Dendritic cell treated with granulocyte-macrophage colony-stimulating factor and Interleukin-4, amounts not matched to agents 40 ng/mL and 50 ng/mL, for 4 days (primary cell): ENCODE results near the gene TXNDC2.
"Not testable (repeated sequence)": the region's sequence is repeated elsewhere in the genome, so short reads cannot be mapped to it uniquely, and the experiment has no call there.

ENCODE experiments used
- H3K27ac Mint-ChIP-seq: one replicate; pipeline ENCODE4 v1.8.0; 2022; ENCODE audit warnings: mild to moderate bottlenecking, mixed read lengths
- H3K27me3 Mint-ChIP-seq: one replicate; pipeline ENCODE4 v1.8.0; 2022; ENCODE audit warnings: mild to moderate bottlenecking, mixed read lengths
- H3K36me3 Mint-ChIP-seq: one replicate; pipeline ENCODE4 v1.8.0; 2022; ENCODE audit warnings: low read depth, mixed read lengths
- H3K4me1 Mint-ChIP-seq: one replicate; pipeline ENCODE4 v1.8.0; 2022; ENCODE audit warnings: low read depth, mixed read lengths
- H3K4me3 Mint-ChIP-seq: one replicate; pipeline ENCODE4 v1.8.0; 2022; ENCODE audit warnings: mild to moderate bottlenecking, moderate library complexity, mixed read lengths
- H3K9me3 Mint-ChIP-seq: one replicate; pipeline ENCODE4 v1.8.0; 2022; ENCODE audit warnings: mixed read lengths
- intact Hi-C: fragments of 100-400 bp; cut with micrococcal nuclease; formaldehyde crosslinking; loops from one replicate; pipeline ENCODE4 v1.15.0; 2022

TXNDC2 gene

DNA sequence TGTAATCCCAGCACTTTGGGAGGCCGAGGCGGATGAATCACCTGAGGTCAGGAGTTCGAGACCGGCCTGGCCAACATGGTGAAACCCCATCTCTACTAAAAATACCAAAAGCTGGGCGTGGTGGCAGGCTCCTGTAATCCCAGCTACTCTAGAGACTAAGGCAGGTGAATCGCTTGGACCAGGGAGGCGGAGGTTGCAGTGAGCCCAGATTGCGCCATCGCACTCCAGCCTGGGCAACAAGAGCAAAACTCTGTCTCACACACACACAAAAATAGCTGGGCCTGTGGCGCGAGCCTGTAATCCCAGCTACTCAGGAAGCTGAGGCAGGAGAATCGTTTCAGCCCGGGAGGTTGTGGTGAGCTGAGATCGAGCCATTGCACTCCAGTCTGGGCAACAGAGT is 16.5 kb downstream of the TXNDC2 start:
- H3K9me3 Mint-ChIP-seq, intact Hi-C loops, H3K4me3 Mint-ChIP-seq, H3K27ac Mint-ChIP-seq, H3K36me3 Mint-ChIP-seq, H3K27me3 Mint-ChIP-seq: not testable (repeated sequence)
- H3K4me1 Mint-ChIP-seq, result peaks cover 15% of the 10 kb centered on the region

DNA sequence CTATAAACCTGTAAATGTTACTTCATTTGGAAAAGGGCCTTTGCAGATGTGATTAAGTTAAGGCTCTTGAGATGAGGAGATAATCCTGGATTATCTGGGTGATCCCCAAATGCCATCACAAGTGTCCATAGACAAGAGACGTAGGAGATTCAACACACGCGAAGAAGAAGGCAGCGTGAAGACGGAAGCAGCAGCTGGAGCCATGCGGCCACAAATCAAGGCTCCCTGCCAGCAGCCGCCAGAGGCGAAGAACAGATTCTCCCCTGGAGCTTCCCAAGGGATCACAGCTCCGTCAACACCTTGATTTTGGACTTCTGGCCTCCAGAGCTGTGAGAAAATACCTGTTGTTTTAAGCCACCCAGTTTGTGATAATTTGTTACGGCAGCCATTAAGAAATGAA is 17.1 kb downstream of the TXNDC2 start:
- no peaks in the 10 kb centered on the region for H3K36me3 Mint-ChIP-seq
- intact Hi-C loops, result no loop called here
- peaks cover 21% of the 10 kb centered on the region for H3K4me1 Mint-ChIP-seq
- H3K27me3 Mint-ChIP-seq, result no peaks in the 10 kb centered on the region
- no peak overlapping the region for H3K4me3 Mint-ChIP-seq
- H3K9me3 Mint-ChIP-seq, result no peaks in the 10 kb centered on the region
- H3K27ac Mint-ChIP-seq, result no peak overlapping the region

DNA sequence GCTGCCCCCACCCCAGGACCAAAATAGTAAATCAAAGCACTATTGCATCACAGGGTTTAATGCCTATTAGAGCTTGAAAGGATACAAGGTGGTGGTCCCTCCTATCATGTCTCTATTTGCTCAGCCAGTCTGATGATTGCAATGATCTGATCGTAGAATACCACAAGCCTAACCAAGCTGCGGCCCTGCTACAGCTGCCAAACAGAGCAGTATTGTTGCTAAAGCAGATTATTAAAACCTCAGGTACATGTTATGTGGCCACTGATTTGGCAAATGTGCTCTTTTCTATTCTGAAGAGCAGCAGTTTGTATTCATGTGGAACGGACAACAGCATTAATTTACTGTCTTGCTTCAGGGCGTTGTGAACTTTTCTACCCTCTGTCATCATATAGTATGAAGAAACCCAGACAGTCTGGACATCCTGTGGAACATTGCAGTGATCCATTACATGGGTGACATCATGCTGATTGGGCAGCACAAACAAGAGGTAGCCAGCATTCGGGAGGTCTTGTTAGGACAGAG is 19.7 kb downstream of the TXNDC2 start:
- no peaks in the 10 kb centered on the region for H3K9me3 Mint-ChIP-seq
- no peak overlapping the region for H3K27ac Mint-ChIP-seq
- H3K36me3 Mint-ChIP-seq, result no peaks in the 10 kb centered on the region
- H3K27me3 Mint-ChIP-seq, result no peaks in the 10 kb centered on the region
- H3K4me3 Mint-ChIP-seq, result no peak overlapping the region
- H3K4me1 Mint-ChIP-seq, result peaks cover 35% of the 10 kb centered on the region
- intact Hi-C loops, result loop anchor here (5.0 kb wide), 1 partner anchor 38 kb away; no protein-coding TSS in a partner anchor

DNA sequence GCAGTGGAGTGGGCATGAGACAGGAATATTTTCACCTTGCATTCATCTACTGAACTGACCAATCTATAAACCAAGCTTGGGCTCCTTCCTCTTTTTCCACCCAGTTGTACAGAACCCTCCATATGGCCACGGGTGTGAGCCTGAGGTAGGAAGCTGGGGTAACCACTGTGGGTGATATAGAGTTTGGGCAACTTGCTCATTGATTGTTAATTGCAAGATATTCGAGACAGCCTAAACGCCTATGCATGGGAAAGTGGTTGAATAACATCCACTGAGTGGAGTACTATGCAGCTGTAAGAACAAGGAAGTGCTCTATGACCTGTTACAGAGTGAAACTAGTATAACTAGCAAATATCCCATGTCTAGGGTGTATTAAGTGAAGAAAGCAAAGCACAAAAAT is 20.7 kb downstream of the TXNDC2 start:
- H3K36me3 Mint-ChIP-seq, result no peaks in the 10 kb centered on the region
- intact Hi-C loops, result loop anchor here (5.0 kb wide), 1 partner anchor 39 kb away; no protein-coding TSS in a partner anchor
- no peaks in the 10 kb centered on the region for H3K27me3 Mint-ChIP-seq
- H3K9me3 Mint-ChIP-seq, result no peaks in the 10 kb centered on the region
- no peak overlapping the region for H3K4me3 Mint-ChIP-seq
- H3K27ac Mint-ChIP-seq, result no peak overlapping the region
- H3K4me1 Mint-ChIP-seq, result peaks cover 38% of the 10 kb centered on the region

DNA sequence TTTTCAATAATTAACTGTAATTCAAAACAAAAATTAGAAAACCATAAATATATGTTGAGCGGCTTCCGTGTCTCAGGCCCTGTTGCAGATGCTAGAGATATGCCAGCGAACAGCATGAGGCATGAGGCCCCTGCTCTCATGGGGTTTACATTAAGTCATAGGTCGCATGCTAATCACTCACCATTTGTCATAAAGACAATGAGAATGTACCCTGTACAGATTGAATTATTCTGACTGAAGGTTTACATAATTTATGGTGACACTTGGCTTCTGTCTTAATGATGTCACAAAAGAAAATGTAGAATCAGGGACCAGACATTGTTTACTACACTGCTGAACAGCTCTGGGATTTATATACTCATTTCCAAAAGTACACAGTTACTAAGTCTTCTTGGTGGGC is 22.1 kb downstream of the TXNDC2 start:
- Mint-ChIP-seq H3K4me3 (no peak overlapping the region), H3K9me3 (no peaks in the 10 kb centered on the region), H3K36me3 (no peaks in the 10 kb centered on the region), H3K27ac (no peak overlapping the region), H3K4me1 (peaks cover 44% of the 10 kb centered on the region), H3K27me3 (no peaks in the 10 kb centered on the region)
- intact Hi-C loops, result loop anchor here (5.0 kb wide), 1 partner anchor 41 kb away; no protein-coding TSS in a partner anchor

DNA sequence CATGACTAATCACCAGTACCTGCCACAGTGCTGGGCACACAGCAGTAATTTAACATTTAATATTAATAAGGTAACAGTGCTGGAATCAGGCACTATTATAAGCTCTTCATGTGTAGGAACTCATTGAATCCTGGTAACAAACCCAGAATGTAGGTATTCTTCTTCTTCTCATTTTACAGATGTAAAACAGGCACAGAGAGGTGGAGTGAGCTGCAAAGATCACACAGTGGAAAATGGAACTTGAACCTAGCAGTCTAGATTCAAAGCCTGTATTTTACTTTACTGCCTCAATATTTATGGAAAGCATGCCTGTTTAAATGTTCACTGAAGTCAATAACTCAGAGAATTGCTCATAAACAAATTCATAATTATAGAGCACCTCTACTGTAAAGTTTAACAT is 24.3 kb downstream of the TXNDC2 start:
- H3K36me3 Mint-ChIP-seq, result peaks cover 5% of the 10 kb centered on the region
- no peaks in the 10 kb centered on the region for H3K9me3 Mint-ChIP-seq
- peaks cover 48% of the 10 kb centered on the region for H3K4me1 Mint-ChIP-seq
- H3K4me3 Mint-ChIP-seq, result no peak overlapping the region
- H3K27me3 Mint-ChIP-seq, result no peaks in the 10 kb centered on the region
- peak overlapping the region; percentile 43 for H3K27ac Mint-ChIP-seq
- intact Hi-C loops, result loop anchor here (5.0 to 10.0 kb wide), 3 partner anchors 203 to 617 kb away; partner anchors contain the start of genes NAPG, PPP4R1 and RAB31

DNA sequence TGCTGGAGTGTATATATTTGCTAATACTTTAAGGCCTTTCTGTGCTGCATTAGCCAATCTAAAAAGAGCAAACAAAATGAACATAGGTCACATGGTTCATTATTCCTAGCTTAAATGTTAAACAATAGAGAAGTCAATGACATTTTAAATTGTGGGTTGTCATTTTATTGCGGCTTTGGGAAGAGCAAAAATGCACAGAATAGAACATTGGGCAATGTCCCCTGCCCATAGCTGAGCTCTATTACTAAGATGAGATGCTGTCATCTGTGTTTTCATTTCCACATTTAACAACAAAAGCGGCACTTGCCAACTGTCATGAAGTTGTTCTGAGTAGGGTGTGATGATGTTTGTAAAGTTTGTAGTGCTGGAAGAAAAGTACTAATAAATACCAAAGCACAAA is 24.9 kb downstream of the TXNDC2 start:
- no peaks in the 10 kb centered on the region for H3K9me3 Mint-ChIP-seq
- H3K4me3 Mint-ChIP-seq, result no peak overlapping the region
- H3K27me3 Mint-ChIP-seq, result no peaks in the 10 kb centered on the region
- H3K36me3 Mint-ChIP-seq, result peaks cover 6% of the 10 kb centered on the region
- peak overlapping the region; percentile 43 for H3K27ac Mint-ChIP-seq
- intact Hi-C loops, result loop anchor here (5.0 to 10.0 kb wide), 3 partner anchors 203 to 617 kb away; partner anchors contain the start of genes NAPG, PPP4R1 and RAB31
- H3K4me1 Mint-ChIP-seq, result peaks cover 54% of the 10 kb centered on the region

DNA sequence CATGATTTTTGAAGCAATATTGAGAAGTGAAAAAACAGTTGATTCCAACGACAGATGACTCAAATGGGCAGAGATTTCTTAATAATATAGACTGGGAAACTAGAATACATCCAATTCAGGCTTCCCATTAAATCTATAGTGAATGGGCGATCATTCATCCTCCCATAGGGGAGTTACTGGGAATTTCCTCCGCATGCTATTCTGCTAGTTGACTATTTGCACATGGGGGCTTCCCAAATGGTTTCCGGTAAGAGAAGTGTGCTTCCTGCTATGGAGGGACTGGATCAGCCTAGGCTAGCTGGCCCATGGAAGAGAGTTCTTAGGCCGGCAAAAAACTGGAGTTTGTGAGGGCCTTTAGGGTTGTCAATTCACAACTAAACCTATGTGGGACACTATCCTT is 25.5 kb downstream of the TXNDC2 start:
- H3K9me3 Mint-ChIP-seq, result no peaks in the 10 kb centered on the region
- H3K4me1 Mint-ChIP-seq, result peaks cover 54% of the 10 kb centered on the region
- H3K27ac Mint-ChIP-seq, result no peak overlapping the region
- no peak overlapping the region for H3K4me3 Mint-ChIP-seq
- intact Hi-C loops, result loop anchor here (5.0 to 10.0 kb wide), 3 partner anchors 204 to 616 kb away; partner anchors contain the start of genes NAPG, PPP4R1 and RAB31
- H3K36me3 Mint-ChIP-seq, result peaks cover 6% of the 10 kb centered on the region
- H3K27me3 Mint-ChIP-seq, result no peaks in the 10 kb centered on the region

DNA sequence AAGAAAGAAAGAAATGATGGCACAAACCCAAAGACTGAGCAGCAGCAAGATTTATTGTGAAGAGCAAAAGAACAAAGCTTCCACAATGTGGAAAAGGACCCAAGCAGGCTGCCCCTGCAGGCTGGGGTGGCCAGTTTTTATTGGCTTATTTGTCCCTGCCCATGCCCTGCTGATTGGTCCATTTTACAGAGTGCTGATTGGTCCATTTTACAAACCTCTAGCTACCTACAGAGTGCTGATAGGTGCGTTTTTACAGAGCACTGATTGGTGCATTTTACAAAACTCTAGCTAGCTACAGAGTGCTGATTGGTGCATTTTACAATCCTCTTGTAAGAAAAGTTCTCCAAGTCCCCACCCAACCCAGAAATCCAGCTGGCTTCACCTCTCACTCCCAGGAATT is 26.5 kb downstream of the TXNDC2 start:
- intact Hi-C loops, result loop anchor here (5.0 to 10.0 kb wide), 3 partner anchors 205 to 615 kb away; partner anchors contain the start of genes NAPG, PPP4R1 and RAB31
- not testable (repeated sequence) for H3K27me3 Mint-ChIP-seq, H3K4me3 Mint-ChIP-seq, H3K9me3 Mint-ChIP-seq, H3K27ac Mint-ChIP-seq, H3K36me3 Mint-ChIP-seq
- H3K4me1 Mint-ChIP-seq, result peaks cover 48% of the 10 kb centered on the region

DNA sequence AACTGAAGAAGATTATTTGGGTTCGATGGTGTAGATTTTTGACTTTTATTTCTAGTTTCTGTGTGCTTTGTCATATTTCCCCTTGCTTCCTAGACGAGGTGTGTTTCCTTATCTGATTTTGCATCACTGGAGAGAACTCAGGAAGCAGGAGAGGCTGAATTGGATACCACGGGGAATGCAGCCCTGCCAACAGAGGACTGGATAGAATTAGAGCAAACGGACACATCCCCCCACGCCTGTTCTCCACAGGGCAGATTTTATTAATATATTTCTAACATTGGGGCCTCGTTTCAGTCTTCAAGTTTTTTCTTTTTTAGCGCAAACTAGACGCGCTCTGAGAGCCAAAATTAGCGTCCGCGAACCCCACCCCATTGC is 27.4 kb downstream of the TXNDC2 start:
- Mint-ChIP-seq H3K4me3 (peak overlapping the region; percentile 91), H3K36me3 (peaks cover 6% of the 10 kb centered on the region), H3K27me3 (no peaks in the 10 kb centered on the region), H3K27ac (peak overlapping the region; percentile 95), H3K9me3 (no peaks in the 10 kb centered on the region), H3K4me1 (peaks cover 43% of the 10 kb centered on the region)
- intact Hi-C loops, result loop anchor here (5.0 to 10.0 kb wide), 3 partner anchors 206 to 614 kb away; partner anchors contain the start of genes NAPG, PPP4R1 and RAB31

DNA sequence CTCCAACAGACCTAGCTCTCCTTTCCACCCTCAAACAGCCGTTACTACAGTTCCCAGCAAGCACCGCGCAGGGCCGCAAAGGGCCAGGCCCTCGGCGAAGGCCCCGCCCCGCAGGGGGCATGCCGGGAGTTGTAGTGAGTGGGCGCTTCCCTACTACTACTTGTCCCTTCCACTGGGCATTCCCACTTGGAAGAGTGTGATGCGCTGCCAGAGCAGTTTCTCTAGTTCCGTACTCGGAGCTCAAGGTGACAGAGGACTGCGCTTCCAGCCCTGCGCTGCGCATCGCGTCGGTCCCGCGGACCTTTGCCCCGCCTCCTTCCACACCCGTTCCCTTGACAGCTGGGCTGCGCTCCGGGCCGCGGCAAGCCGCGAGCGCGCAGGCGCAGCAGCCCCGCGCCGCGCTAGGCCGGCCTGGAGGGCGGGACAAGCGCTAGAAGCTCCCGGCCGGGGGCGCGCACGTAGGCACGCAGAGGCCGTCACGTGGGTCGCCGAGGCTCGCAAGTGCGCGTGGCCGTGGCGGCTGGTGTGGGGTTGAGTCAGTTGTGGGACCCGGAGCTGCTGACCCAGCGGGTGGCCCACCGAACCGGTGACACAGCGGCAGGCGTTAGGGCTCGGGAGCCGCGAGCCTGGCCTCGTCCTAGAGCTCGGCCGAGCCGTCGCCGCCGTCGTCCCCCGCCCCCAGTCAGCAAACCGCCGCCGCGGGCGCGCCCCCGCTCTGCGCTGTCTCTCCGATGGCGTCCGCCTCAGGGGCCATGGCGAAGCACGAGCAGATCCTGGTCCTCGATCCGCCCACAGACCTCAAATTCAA is 28.0 kb downstream of the TXNDC2 start, which contains the start of gene VAPA:
TSS of gene VAPA (plus strand) at position 491 of the 808 bp plus-strand sequence. CDS start at position 732, 241 bp downstream.
- intact Hi-C loops, result loop anchor here (5.0 to 10.0 kb wide), 3 partner anchors 206 to 614 kb away; partner anchors contain the start of genes NAPG, PPP4R1 and RAB31
- H3K4me3 Mint-ChIP-seq, result peak within 1 kb of the TSS; percentile 91
- H3K9me3 Mint-ChIP-seq, result no peaks in the 10 kb centered on the region
- peaks cover 6% of the 10 kb centered on the region for H3K36me3 Mint-ChIP-seq
- H3K27me3 Mint-ChIP-seq, result no peaks in the 10 kb centered on the region
- peak within 1 kb of the TSS; percentile 95 for H3K27ac Mint-ChIP-seq
- H3K4me1 Mint-ChIP-seq, result peaks cover 43% of the 10 kb centered on the region

DNA sequence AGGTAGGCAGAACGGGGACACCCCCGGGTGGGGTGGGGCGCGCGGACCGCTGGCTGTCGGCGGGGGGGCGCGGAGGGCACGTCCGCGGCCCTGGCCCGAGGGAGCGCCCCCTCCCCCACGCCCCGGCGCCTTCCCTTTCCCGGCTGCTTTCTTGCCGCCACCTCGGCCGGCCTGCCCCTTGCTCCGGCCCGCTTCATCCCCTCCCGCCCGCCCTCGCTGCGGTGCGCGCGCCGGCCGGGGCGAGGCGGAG is 28.5 kb downstream of the TXNDC2 start:
- peaks cover 41% of the 10 kb centered on the region for H3K4me1 Mint-ChIP-seq
- H3K9me3 Mint-ChIP-seq, result no peaks in the 10 kb centered on the region
- peaks cover 6% of the 10 kb centered on the region for H3K36me3 Mint-ChIP-seq
- H3K27ac Mint-ChIP-seq, result peak overlapping the region; percentile 95
- intact Hi-C loops, result loop anchor here (5.0 to 10.0 kb wide), 3 partner anchors 207 to 613 kb away; partner anchors contain the start of genes NAPG, PPP4R1 and RAB31
- peak overlapping the region; percentile 91 for H3K4me3 Mint-ChIP-seq
- no peaks in the 10 kb centered on the region for H3K27me3 Mint-ChIP-seq

DNA sequence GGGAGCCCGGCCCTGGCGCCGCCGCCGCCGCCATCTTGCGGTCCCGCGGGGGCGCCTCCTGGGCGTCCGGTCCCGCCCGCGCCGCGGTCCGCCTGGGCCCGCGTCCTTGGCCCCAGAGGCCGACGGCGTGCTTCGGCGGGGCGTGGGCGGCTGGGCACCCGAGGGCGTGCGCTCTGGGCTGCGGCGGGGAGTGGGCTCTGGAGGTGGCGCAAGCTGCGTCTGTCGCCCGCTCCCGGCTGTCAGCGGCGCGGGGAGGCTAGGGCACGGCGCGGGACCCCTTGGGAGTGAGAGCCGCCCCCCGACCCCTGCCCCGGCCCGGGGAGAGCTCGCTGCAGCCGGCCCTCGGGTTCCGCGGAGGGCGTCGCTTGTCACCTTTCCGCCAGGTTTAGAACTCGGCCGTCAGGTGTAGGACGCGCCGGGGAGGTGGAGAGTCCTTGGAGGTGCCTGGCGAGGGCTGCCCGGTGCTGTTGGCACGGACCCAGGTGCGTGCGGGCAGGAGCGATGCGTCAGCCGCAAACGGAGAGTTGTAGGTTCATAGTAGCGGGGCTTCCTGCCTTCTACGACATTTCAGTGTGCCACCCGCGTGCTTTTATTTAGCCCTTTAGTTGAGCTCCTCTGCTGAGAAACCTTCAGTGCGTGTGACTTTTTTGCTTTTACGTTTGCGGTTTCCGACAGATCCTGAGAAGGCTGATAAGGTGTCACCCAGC is 29.0 kb downstream of the TXNDC2 start:
- Mint-ChIP-seq H3K9me3 (no peaks in the 10 kb centered on the region), H3K27ac (peak overlapping the region; percentile 95), H3K4me3 (peak overlapping the region; percentile 79), H3K27me3 (no peaks in the 10 kb centered on the region), H3K4me1 (peaks cover 36% of the 10 kb centered on the region), H3K36me3 (peaks cover 6% of the 10 kb centered on the region)
- intact Hi-C loops, result loop anchor here (5.0 to 10.0 kb wide), 3 partner anchors 207 to 613 kb away; partner anchors contain the start of genes NAPG, PPP4R1 and RAB31
